Fibroblast of lung (primary cell): ENCODE data around the gene SLC7A6.

Experiments used
- EZH2 ChIP-seq: IDR thresholded peaks from 2 replicates; pipeline ENCODE4 v1.5.1; 2012; ENCODE audit warnings: low read length, control low read depth, mild to moderate bottlenecking; ENCODE audit errors: missing control alignments
- TF ChIP-seq, protein P1 (sequence below), 2 donors: IDR thresholded peaks in 1 of 2; conservative IDR thresholded peaks in 1 of 2; 1 replicate in 1 of 2; 2 replicates in 1 of 2; pipeline ENCODE4 v1.5.1; 2011 to 2012; ENCODE audit warnings: low read length in 2 of 2, control low read depth in 1 of 2, inconsistent platforms in 1 of 2, low read depth in 1 of 2, mild to moderate bottlenecking in 1 of 2

DNA sequence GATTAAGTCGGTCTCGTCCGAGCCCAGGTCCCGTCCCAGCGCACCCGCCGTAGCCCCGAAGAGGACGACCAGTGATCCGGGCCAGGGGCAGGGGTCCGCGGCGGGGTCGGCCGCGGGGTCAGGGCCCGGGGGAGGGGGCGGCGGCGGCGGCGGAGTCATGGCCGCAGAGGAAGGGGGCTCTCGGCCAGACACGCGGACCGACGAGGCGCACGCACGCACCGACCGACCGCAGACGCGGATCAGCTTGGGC, 28.5 kb upstream of the SLC7A6 start, which contains the start of gene ESRP2:
- TF ChIP-seq, protein P1, sequence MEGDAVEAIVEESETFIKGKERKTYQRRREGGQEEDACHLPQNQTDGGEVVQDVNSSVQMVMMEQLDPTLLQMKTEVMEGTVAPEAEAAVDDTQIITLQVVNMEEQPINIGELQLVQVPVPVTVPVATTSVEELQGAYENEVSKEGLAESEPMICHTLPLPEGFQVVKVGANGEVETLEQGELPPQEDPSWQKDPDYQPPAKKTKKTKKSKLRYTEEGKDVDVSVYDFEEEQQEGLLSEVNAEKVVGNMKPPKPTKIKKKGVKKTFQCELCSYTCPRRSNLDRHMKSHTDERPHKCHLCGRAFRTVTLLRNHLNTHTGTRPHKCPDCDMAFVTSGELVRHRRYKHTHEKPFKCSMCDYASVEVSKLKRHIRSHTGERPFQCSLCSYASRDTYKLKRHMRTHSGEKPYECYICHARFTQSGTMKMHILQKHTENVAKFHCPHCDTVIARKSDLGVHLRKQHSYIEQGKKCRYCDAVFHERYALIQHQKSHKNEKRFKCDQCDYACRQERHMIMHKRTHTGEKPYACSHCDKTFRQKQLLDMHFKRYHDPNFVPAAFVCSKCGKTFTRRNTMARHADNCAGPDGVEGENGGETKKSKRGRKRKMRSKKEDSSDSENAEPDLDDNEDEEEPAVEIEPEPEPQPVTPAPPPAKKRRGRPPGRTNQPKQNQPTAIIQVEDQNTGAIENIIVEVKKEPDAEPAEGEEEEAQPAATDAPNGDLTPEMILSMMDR (conservative IDR thresholded peaks at IDR 0.05 in 1 of 2, IDR thresholded peaks at IDR 0.05 in 1 of 2; ENCODE audit: low read depth in 1 of 2, low read length in 2 of 2) = no peak
- no peak for TF ChIP-seq EZH2
